HG03571 (cell line): ENCODE results near the gene GADD45GIP1.
"Not testable (repeated sequence)": the region's sequence is repeated elsewhere in the genome, so short reads cannot be mapped to it uniquely, and the experiment has no call there.

Experiments
- ATAC-seq: cut with Tn5 transposase; IDR thresholded peaks from one replicate; pipeline ENCODE4 v1.9.1; 2021; ENCODE audit not compliant: unreplicated experiment

The GADD45GIP1 gene

GRCh38 chr19:12965017-12965811 is 8.2 kb upstream of the GADD45GIP1 start:
- no peak for ATAC-seq

- no peak for ATAC-seq
Observed at GRCh38 chr19:12959481-12959880, 2.5 kb upstream of the GADD45GIP1 start.

GRCh38 chr19:12957389-12957952 is 448 bp upstream of the GADD45GIP1 start:
- not testable (repeated sequence) for ATAC-seq

GRCh38 chr19:12955996-12956395 is 1.0 kb downstream of the GADD45GIP1 start:
- no peak for ATAC-seq

GRCh38 chr19:12955575-12955974 is 1.4 kb downstream of the GADD45GIP1 start:
- ATAC-seq = not testable (repeated sequence)

GRCh38 chr19:12954612-12954962 is 2.4 kb downstream of the GADD45GIP1 start:
- ATAC-seq = no peak

- ATAC-seq = no peak
Observed at GRCh38 chr19:12953799-12954611, 3.0 kb downstream of the GADD45GIP1 start.

- ATAC-seq = no peak
Observed at GRCh38 chr19:12953138-12953798, 3.8 kb downstream of the GADD45GIP1 start.

GRCh38 chr19:12952488-12953137 is 4.4 kb downstream of the GADD45GIP1 start:
- ATAC-seq = no peak

GRCh38 chr19:12952050-12952449 is 5.0 kb downstream of the GADD45GIP1 start:
- ATAC-seq = not testable (repeated sequence)

- ATAC-seq = no peak
Observed at GRCh38 chr19:12949363-12950283, 7.4 kb downstream of the GADD45GIP1 start.

- no peak for ATAC-seq
Observed at GRCh38 chr19:12948612-12949362, 8.2 kb downstream of the GADD45GIP1 start.

- ATAC-seq = no peak
Observed at GRCh38 chr19:12947702-12948611, 9.1 kb downstream of the GADD45GIP1 start.

- no peak for ATAC-seq
Observed at GRCh38 chr19:12946731-12947496, 10.1 kb downstream of the GADD45GIP1 start.

- ATAC-seq = peak; percentile 31
Observed at GRCh38 chr19:12946092-12946721, 10.8 kb downstream of the GADD45GIP1 start.

GRCh38 chr19:12945479-12946091 is 11.4 kb downstream of the GADD45GIP1 start, which contains the start of gene RAD23A:
Gene RAD23A (plus strand): TSS chr19:12945862. CDS start chr19:12945949, 87 bp downstream.
- peak; percentile 50 for ATAC-seq
